B cell (primary cell): ENCODE results near the gene ABCB4. TPM values are rescaled to one million over a fixed set of nuclear protein-coding genes. Genes with fewer than 3 reads are reported as not detected.

Source experiments
- ATAC-seq: fragments of 200-7000 bp; cut with Tn5 transposase; one replicate; pipeline ENCODE4 v1.10.0; 2021; ENCODE audit warnings: low read depth, mild to moderate bottlenecking, moderate number of reproducible peaks, moderate library complexity
- CTCF ChIA-PET: fragments of 350-600 bp; sonication (Branson Sonifier 250); formaldehyde crosslinking; loops from one replicate; lab custom pipeline; 2021; ENCODE audit warnings: antibody characterized with exemption, inconsistent platforms; lab: Charles Lee
- POLR2A ChIA-PET: fragments of 350-600 bp; sonication (Branson Sonifier 250); formaldehyde crosslinking; loops from one replicate; lab custom pipeline; 2021; ENCODE audit warnings: antibody characterized with exemption; lab: Charles Lee
- DNase-seq: peaks from one replicate; pipeline ENCODE4 v3.0.0; 2013
- H2AFZ ChIP-seq: 2 replicates; pipeline ENCODE4 v1.6.1; 2012; ENCODE audit warnings: mild to moderate bottlenecking, low read depth, low read length; ENCODE audit not compliant: insufficient read depth, poor library complexity, severe bottlenecking
- H3K27ac ChIP-seq, 2 donors: 1 replicate in 1 of 2; 2 replicates in 1 of 2; pipeline ENCODE4 v1.5.1; 2012 to 2013; ENCODE audit warnings: low read length in 2 of 2, mild to moderate bottlenecking in 2 of 2, moderate library complexity in 1 of 2
- H3K27me3 ChIP-seq, 4 experiments: fragments of 200-600 bp in 1 of 4; sonication (generic) in 1 of 4; replicated peaks in 1 of 4; 1 replicate in 2 of 4; 2 replicates in 2 of 4; pipeline versions ENCODE4 v1.6.1 to v1.7.0; 2013 to 2016; ENCODE audit warnings: low read length in 3 of 4, mild to moderate bottlenecking in 2 of 4, mixed read lengths in 1 of 4, moderate library complexity in 1 of 4; ENCODE audit not compliant: insufficient read depth in 4 of 4, control insufficient read depth in 3 of 4; ENCODE audit errors: control extremely low read depth in 1 of 4
- H3K36me3 ChIP-seq, 2 experiments: replicated peaks in 1 of 2; 1 replicate in 1 of 2; 2 replicates in 1 of 2; pipeline versions ENCODE4 v1.6.1 to v1.7.1; 2013; ENCODE audit warnings: low read length in 1 of 2; ENCODE audit not compliant: insufficient read depth in 2 of 2, control insufficient read depth in 1 of 2; ENCODE audit errors: control extremely low read depth in 1 of 2, extremely low read depth in 1 of 2
- H3K4me1 ChIP-seq, 2 donors: fragments of 200-600 bp in 1 of 2; sonication (generic) in 1 of 2; 1 replicate in 1 of 2; 2 replicates in 1 of 2; pipeline versions ENCODE4 v1.5.1 to v1.6.1; 2013 to 2017; ENCODE audit warnings: low read length in 2 of 2; ENCODE audit not compliant: control insufficient read depth in 2 of 2, insufficient read depth in 2 of 2
- H3K4me2 ChIP-seq: replicated peaks from 2 replicates; pipeline ENCODE3; 2012; ENCODE audit warnings: mild to moderate bottlenecking, low read depth, low read length; ENCODE audit not compliant: poor library complexity, severe bottlenecking
- H3K4me3 ChIP-seq, 5 experiments: fragments of 200-600 bp in 1 of 5; sonication (generic) in 1 of 5; 1 replicate in 3 of 5; 2 replicates in 2 of 5; pipeline versions ENCODE4 v1.5.1 to v1.7.0; 2011 to 2016; ENCODE audit warnings: low read length in 4 of 5, mild to moderate bottlenecking in 4 of 5, low read depth in 2 of 5, control low read depth in 1 of 5, moderate library complexity in 1 of 5; ENCODE audit not compliant: insufficient read depth in 1 of 5; ENCODE audit errors: control extremely low read depth in 1 of 5, extremely low read depth in 1 of 5
- H3K79me2 ChIP-seq: fragments of 200-600 bp; sonication (generic); one replicate; pipeline ENCODE4 v1.6.0; 2016; ENCODE audit warnings: low read length; ENCODE audit not compliant: control insufficient read depth, insufficient read depth
- H3K9ac ChIP-seq: fragments of 200-600 bp; sonication (generic); 2 replicates; pipeline ENCODE4 v1.6.1; 2017; ENCODE audit warnings: mild to moderate bottlenecking, low read length, moderate library complexity
- H3K9me3 ChIP-seq, 3 donors: one replicate each; pipeline versions ENCODE4 v1.6.1 to v1.7.1; 2013; ENCODE audit warnings: low read length in 2 of 3; ENCODE audit not compliant: control insufficient read depth in 2 of 3, insufficient read depth in 1 of 3; ENCODE audit errors: control extremely low read depth in 1 of 3
- H4K20me1 ChIP-seq: 2 replicates; pipeline ENCODE4 v1.6.0; 2012; ENCODE audit warnings: mild to moderate bottlenecking, low read length; ENCODE audit not compliant: insufficient read depth, control insufficient read depth, poor library complexity, severe bottlenecking
- H3K27ac Mint-ChIP-seq: one replicate; pipeline ENCODE4 v1.8.0; 2021; ENCODE audit warnings: mixed read lengths
- H3K27me3 Mint-ChIP-seq: one replicate; pipeline ENCODE4 v1.8.0; 2021; ENCODE audit warnings: mixed read lengths
- H3K4me1 Mint-ChIP-seq: one replicate; pipeline ENCODE4 v1.8.0; 2021; ENCODE audit warnings: mixed read lengths
- H3K4me3 Mint-ChIP-seq: one replicate; pipeline ENCODE4 v1.8.0; 2021; ENCODE audit warnings: mixed read lengths
- H3K9me3 Mint-ChIP-seq: one replicate; pipeline ENCODE4 v1.8.0; 2022; ENCODE audit warnings: mixed read lengths; ENCODE audit not compliant: insufficient read depth
- EZH2 ChIP-seq: IDR thresholded peaks from 2 replicates; pipeline ENCODE4 v1.6.1; 2012; ENCODE audit warnings: borderline replicate concordance, low read depth, mild to moderate bottlenecking, moderate library complexity, low read length; ENCODE audit not compliant: insufficient read depth, poor library complexity, severe bottlenecking
- WGBS: methylation state at CpG from one replicate; pipeline ENCODE4 v1.1.5; 2013; ENCODE audit warnings: missing lambda C conversion rate; ENCODE audit not compliant: insufficient coverage; 5-methylcytosine and 5-hydroxymethylcytosine counted together
- intact Hi-C: fragments of 100-400 bp; cut with micrococcal nuclease; formaldehyde crosslinking; loops from one replicate; pipeline ENCODE4 v1.10.0; 2022
- polyA plus RNA-seq: library from polyadenylated mRNA; depleted of rRNA; stranded (reverse); fragments of >200 nt; gene quantifications from 2 replicates; pipeline ENCODE4 v1.2.3, GENCODE V29; 2012
- total RNA-seq, 2 donors: library from RNA; stranded (reverse); fragments of 120-200 nt in 1 of 2; gene quantifications; 1 replicate in 1 of 2; 2 replicates in 1 of 2; pipeline versions ENCODE4 v1.2.3 to v1.2.4, GENCODE V29; 2013 to 2022
- TF ChIP-seq, protein P1 (sequence below): fragments of 200-600 bp; IDR thresholded peaks from one replicate; pipeline ENCODE4 v1.8.0; 2022; ENCODE audit warnings: antibody characterized with exemption, mild to moderate bottlenecking

ABCB4 gene
- total and polyA plus RNA-seq, 2 donors (not counting 1 experiment from before 2014, with no cell fraction given), result 16.6 to 40.0 TPM

DNA sequence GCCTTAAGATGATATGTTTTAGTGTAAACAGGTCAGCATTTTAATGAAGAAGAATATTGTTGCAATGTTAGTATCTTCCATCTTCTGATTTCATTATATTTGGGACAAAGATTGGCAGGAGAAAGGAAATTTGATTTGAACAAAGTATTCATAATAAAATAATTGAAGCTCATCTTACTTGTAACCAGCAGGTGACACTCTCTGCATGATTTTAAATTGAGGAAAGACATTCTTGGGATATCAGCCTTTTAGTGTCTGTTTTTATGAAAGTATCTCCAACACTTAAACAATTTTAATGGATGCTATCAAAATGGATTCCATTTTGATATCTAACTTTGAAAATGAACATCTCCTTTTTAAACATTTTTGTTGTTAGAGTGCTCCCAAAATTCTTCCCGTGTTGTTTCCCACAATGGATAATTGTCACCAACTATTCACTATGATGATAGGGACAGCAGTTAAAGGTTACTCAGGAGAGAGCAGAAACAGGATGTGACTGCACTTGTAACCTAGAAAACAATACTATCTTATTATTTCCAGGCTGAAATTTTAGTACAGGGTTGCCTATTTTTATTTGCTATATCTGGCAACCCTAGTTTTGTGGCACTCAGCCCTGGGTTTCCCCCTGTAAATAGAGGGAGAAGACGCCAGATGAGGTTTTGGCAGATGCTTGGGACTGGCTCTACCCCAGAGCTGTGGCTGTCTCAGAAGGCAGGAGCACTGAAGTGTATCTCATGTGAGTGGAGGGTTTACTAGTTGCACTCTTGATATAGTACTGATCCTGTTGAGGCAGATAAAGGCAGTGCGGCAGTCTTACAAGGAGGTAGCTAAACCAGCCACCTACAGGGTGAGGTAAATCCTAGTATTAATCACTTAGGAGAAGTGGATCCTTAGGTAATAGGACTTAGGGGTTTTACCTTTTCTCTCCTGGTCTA lies 31.0 kb upstream of the ABCB4 start:
- H3K9ac ChIP-seq, result no peak overlapping the region
- DNase-seq (peak; percentile 10), ATAC-seq (peak; percentile 17)
- H3K4me3 ChIP-seq, result no peak overlapping the region
- H3K27me3 ChIP-seq, result no peaks in the 10 kb centered on the region
- H3K4me1 Mint-ChIP-seq, result peaks cover 29% of the 10 kb centered on the region
- H3K79me2 ChIP-seq, result no peaks in the 10 kb centered on the region
- H3K9me3 ChIP-seq, result no peaks in the 10 kb centered on the region
- H3K4me1 ChIP-seq, result peaks cover 18 to 19% of the 10 kb centered on the region in 2 donors
- ChIA-PET CTCF (interaction anchor here (0.7 to 3.2 kb wide), 12 partner anchors 9 to 663 kb away, joined by 3 to 26 read pairs (median 3); no protein-coding TSS in a partner anchor), POLR2A (interaction anchor here (1.1 kb wide), 1 partner anchor 31 kb away, joined by 3 read pairs; the partner anchor contains the start of gene ABCB4)
- no peaks in the 10 kb centered on the region for H3K27me3 Mint-ChIP-seq
- H3K36me3 ChIP-seq, result peaks cover 0 to 15% of the 10 kb centered on the region in 2 experiments
- peak overlapping the region in 1 of 2 donors; percentile 16 for H3K27ac ChIP-seq
- no peaks in the 10 kb centered on the region for H4K20me1 ChIP-seq
- no peak overlapping the region for H3K4me2 ChIP-seq
- peak overlapping the region; percentile 8 for H2AFZ ChIP-seq
- WGBS, result 69% methylated on average over 2 of the region's 3 CpGs
- H3K9me3 Mint-ChIP-seq, result no peaks in the 10 kb centered on the region
- H3K27ac Mint-ChIP-seq, result peak overlapping the region; percentile 8
- H3K4me3 Mint-ChIP-seq, result no peak overlapping the region
- intact Hi-C loops, result loop anchor here (1.0 to 10.0 kb wide), 3 partner anchors 32 to 381 kb away; partner anchors contain the start of gene ABCB4
- no peak for TF ChIP-seq EZH2
- TF ChIP-seq, protein P1, sequence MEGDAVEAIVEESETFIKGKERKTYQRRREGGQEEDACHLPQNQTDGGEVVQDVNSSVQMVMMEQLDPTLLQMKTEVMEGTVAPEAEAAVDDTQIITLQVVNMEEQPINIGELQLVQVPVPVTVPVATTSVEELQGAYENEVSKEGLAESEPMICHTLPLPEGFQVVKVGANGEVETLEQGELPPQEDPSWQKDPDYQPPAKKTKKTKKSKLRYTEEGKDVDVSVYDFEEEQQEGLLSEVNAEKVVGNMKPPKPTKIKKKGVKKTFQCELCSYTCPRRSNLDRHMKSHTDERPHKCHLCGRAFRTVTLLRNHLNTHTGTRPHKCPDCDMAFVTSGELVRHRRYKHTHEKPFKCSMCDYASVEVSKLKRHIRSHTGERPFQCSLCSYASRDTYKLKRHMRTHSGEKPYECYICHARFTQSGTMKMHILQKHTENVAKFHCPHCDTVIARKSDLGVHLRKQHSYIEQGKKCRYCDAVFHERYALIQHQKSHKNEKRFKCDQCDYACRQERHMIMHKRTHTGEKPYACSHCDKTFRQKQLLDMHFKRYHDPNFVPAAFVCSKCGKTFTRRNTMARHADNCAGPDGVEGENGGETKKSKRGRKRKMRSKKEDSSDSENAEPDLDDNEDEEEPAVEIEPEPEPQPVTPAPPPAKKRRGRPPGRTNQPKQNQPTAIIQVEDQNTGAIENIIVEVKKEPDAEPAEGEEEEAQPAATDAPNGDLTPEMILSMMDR, result peak; percentile 53
